ENCODE measurements around the gene SATB2. TPM values are rescaled to one million over a fixed set of nuclear protein-coding genes. Genes with fewer than 3 reads are reported as not detected.

The SATB2 gene
- total and polyA plus RNA-seq, 2 donors from 2014 or later = 1.3 to 17.5 TPM

DNA sequence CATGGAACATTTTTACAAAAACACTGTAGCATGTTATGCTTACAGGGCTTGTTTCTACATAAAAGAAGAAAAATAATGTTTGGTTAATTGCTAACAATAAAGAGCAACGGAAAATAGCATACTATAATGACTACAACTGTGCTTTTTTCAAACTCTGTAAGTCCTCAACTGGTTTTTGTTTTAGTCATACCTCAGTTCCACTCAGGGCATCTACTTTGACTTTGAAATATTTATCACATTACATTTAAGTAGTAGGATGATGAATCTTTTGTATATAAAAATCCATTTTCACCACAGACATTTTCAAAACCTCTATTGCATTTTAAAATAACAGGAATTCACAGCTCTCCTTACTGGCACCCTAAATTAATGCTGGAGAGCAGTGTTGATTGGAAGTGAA, 8.3 kb downstream of the SATB2 start:
- H3K4me1 ChIP-seq (ENCODE audit: control insufficient read depth in 2 of 3, insufficient read depth in 2 of 3, low read depth in 1 of 3, low read length in 3 of 3) = no peaks in the 10 kb centered on the region
- no peak for FAIRE-seq
- TF ChIP-seq, protein P1, sequence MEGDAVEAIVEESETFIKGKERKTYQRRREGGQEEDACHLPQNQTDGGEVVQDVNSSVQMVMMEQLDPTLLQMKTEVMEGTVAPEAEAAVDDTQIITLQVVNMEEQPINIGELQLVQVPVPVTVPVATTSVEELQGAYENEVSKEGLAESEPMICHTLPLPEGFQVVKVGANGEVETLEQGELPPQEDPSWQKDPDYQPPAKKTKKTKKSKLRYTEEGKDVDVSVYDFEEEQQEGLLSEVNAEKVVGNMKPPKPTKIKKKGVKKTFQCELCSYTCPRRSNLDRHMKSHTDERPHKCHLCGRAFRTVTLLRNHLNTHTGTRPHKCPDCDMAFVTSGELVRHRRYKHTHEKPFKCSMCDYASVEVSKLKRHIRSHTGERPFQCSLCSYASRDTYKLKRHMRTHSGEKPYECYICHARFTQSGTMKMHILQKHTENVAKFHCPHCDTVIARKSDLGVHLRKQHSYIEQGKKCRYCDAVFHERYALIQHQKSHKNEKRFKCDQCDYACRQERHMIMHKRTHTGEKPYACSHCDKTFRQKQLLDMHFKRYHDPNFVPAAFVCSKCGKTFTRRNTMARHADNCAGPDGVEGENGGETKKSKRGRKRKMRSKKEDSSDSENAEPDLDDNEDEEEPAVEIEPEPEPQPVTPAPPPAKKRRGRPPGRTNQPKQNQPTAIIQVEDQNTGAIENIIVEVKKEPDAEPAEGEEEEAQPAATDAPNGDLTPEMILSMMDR (IDR thresholded peaks at IDR 0.05; ENCODE audit: borderline replicate concordance, extremely low read depth, insufficient read depth) = no peak
- no peak overlapping the region for H3K4me3 ChIP-seq (ENCODE audit: low read length in 3 of 3)
- no peak overlapping the region for H3K9ac ChIP-seq (ENCODE audit: low read length in 3 of 3)
- H3K27ac ChIP-seq (ENCODE audit: low read depth in 2 of 2, low read length in 2 of 2) = no peak overlapping the region
- intact Hi-C loops (cut with DNase I) = no loop called here
- H3K36me3 ChIP-seq (ENCODE audit: control insufficient read depth in 2 of 3, insufficient read depth in 3 of 3, low read length in 3 of 3) = no peaks in the 10 kb centered on the region
- peaks cover 17% of the 10 kb centered on the region for H3K27me3 ChIP-seq (ENCODE audit: control insufficient read depth, insufficient read depth, low read length)
- DNase-seq = no peak
- no peaks in the 10 kb centered on the region for H3K9me3 ChIP-seq (ENCODE audit: control insufficient read depth in 2 of 3, insufficient read depth in 1 of 3, low read length in 3 of 3)

- Histone ChIP-seq H3K4me3 (ENCODE audit: low read length in 3 of 3) (no peak overlapping the region), H3K9ac (ENCODE audit: low read length in 3 of 3) (no peak overlapping the region), H3K27ac (ENCODE audit: low read depth in 2 of 2, low read length in 2 of 2) (no peak overlapping the region), H3K36me3 (ENCODE audit: control insufficient read depth in 2 of 3, insufficient read depth in 3 of 3, low read length in 3 of 3) (no peaks in the 10 kb centered on the region), H3K9me3 (ENCODE audit: control insufficient read depth in 2 of 3, insufficient read depth in 1 of 3, low read length in 3 of 3) (no peaks in the 10 kb centered on the region), H3K4me1 (ENCODE audit: control insufficient read depth in 2 of 3, insufficient read depth in 2 of 3, low read depth in 1 of 3, low read length in 3 of 3) (no peaks in the 10 kb centered on the region), H3K27me3 (ENCODE audit: control insufficient read depth, insufficient read depth, low read length) (peaks cover 2% of the 10 kb centered on the region)
- intact Hi-C loops (cut with DNase I) = no loop called here
- DNase-seq (no peak), FAIRE-seq (no peak)
- TF ChIP-seq, protein P1 (IDR thresholded peaks at IDR 0.05; ENCODE audit: borderline replicate concordance, extremely low read depth, insufficient read depth) = no peak
Measured at GRCh38 chr2:199446996-199447576, 10.7 kb downstream of the SATB2 start.

GRCh38 chr2:199444749-199445148, 13.0 kb downstream of the SATB2 start:
- Histone ChIP-seq H3K36me3 (ENCODE audit: control insufficient read depth in 2 of 3, insufficient read depth in 3 of 3, low read length in 3 of 3) (no peaks in the 10 kb centered on the region), H3K9me3 (ENCODE audit: control insufficient read depth in 2 of 3, insufficient read depth in 1 of 3, low read length in 3 of 3) (no peaks in the 10 kb centered on the region), H3K9ac (ENCODE audit: low read length in 3 of 3) (no peak overlapping the region), H3K4me1 (ENCODE audit: control insufficient read depth in 2 of 3, insufficient read depth in 2 of 3, low read depth in 1 of 3, low read length in 3 of 3) (no peaks in the 10 kb centered on the region), H3K27ac (ENCODE audit: low read depth in 2 of 2, low read length in 2 of 2) (no peak overlapping the region), H3K27me3 (ENCODE audit: control insufficient read depth, insufficient read depth, low read length) (no peaks in the 10 kb centered on the region), H3K4me3 (ENCODE audit: low read length in 3 of 3) (no peak overlapping the region)
- intact Hi-C loops (cut with DNase I) = no loop called here
- TF ChIP-seq, protein P1 (IDR thresholded peaks at IDR 0.05; ENCODE audit: borderline replicate concordance, extremely low read depth, insufficient read depth) = no peak
- DNase-seq (no peak), FAIRE-seq (no peak)

Data from kidney (tissue), 14 donors.